ENCODE measurements around the gene RNF214. TPM values are rescaled to one million over a fixed set of nuclear protein-coding genes. Genes with fewer than 3 reads are reported as not detected.

RNF214 gene
- total RNA-seq, 2 experiments from 2014 or later, result 14.7 to 18.3 TPM

- H3K4me1 Mint-ChIP-seq (ENCODE audit: low read depth), result no peaks in the 10 kb centered on the region
- CTCF ChIA-PET, result no interaction called here
Observed at GRCh38 chr11:117292616-117293015, 60.1 kb downstream of the RNF214 start.

GRCh38 chr11:117295438-117296137, 63.1 kb downstream of the RNF214 start:
- CTCF ChIA-PET, result no interaction called here
- Mint-ChIP-seq H3K36me3 (ENCODE audit: low read depth) (no peaks in the 10 kb centered on the region), H3K4me1 (ENCODE audit: low read depth) (no peaks in the 10 kb centered on the region), H3K4me3 (no peak overlapping the region), H3K9me3 (no peaks in the 10 kb centered on the region), H3K27ac (no peak overlapping the region), H3K27me3 (no peaks in the 10 kb centered on the region)
- no peak for TF ChIP-seq CTCF (IDR thresholded peaks at IDR 0.05)
- intact Hi-C loops (cut with micrococcal nuclease), result no loop called here
- POLR2A ChIA-PET, result no interaction called here
- DNase-seq, result no peak
- no peak for ATAC-seq

More at GRCh38 chr11:117292616-117293015, 60.1 kb downstream of the RNF214 start:
- POLR2A ChIA-PET, result no interaction called here
- no peak for TF ChIP-seq CTCF (IDR thresholded peaks at IDR 0.05)
- H3K27me3 Mint-ChIP-seq, result no peaks in the 10 kb centered on the region
- no peak for DNase-seq
- intact Hi-C loops (cut with micrococcal nuclease), result no loop called here
- no peaks in the 10 kb centered on the region for H3K9me3 Mint-ChIP-seq
- H3K36me3 Mint-ChIP-seq (ENCODE audit: low read depth), result no peaks in the 10 kb centered on the region
- H3K4me3 Mint-ChIP-seq, result no peak overlapping the region
- H3K27ac Mint-ChIP-seq, result no peak overlapping the region
- ATAC-seq, result no peak

- DNase-seq (no peak), ATAC-seq (no peak)
- Mint-ChIP-seq H3K4me3 (no peak overlapping the region), H3K4me1 (ENCODE audit: low read depth) (no peaks in the 10 kb centered on the region), H3K27me3 (no peaks in the 10 kb centered on the region), H3K9me3 (no peaks in the 10 kb centered on the region), H3K27ac (no peak overlapping the region), H3K36me3 (ENCODE audit: low read depth) (no peaks in the 10 kb centered on the region)
- no peak for TF ChIP-seq CTCF (IDR thresholded peaks at IDR 0.05)
- intact Hi-C loops (cut with micrococcal nuclease), result no loop called here
- CTCF ChIA-PET, result no interaction called here
- POLR2A ChIA-PET, result interaction anchor here (0.6 kb wide), 1 partner anchor 10 kb away, joined by 3 read pairs; no protein-coding TSS in a partner anchor
Observed at GRCh38 chr11:117296881-117297280, 64.4 kb downstream of the RNF214 start.

- Mint-ChIP-seq H3K9me3 (no peaks in the 10 kb centered on the region), H3K4me1 (ENCODE audit: low read depth) (no peaks in the 10 kb centered on the region), H3K27me3 (no peaks in the 10 kb centered on the region), H3K36me3 (ENCODE audit: low read depth) (no peaks in the 10 kb centered on the region), H3K27ac (no peak overlapping the region), H3K4me3 (no peak overlapping the region)
- ATAC-seq (no peak), DNase-seq (no peak)
- intact Hi-C loops (cut with micrococcal nuclease), result no loop called here
- TF ChIP-seq CTCF (IDR thresholded peaks at IDR 0.05), result no peak
- ChIA-PET CTCF (no interaction called here), POLR2A (no interaction called here)
Observed at GRCh38 chr11:117298195-117298594, 65.7 kb downstream of the RNF214 start.

GRCh38 chr11:117299351-117300282, 67.1 kb downstream of the RNF214 start:
- no peak overlapping the region for H3K4me3 Mint-ChIP-seq
- ChIA-PET CTCF (interaction anchor here (1.4 kb wide), 1 partner anchor 12 kb away, joined by 4 read pairs; no protein-coding TSS in a partner anchor), POLR2A (no interaction called here)
- ATAC-seq (no peak), DNase-seq (no peak)
- H3K36me3 Mint-ChIP-seq (ENCODE audit: low read depth), result no peaks in the 10 kb centered on the region
- intact Hi-C loops (cut with micrococcal nuclease), result no loop called here
- no peaks in the 10 kb centered on the region for H3K4me1 Mint-ChIP-seq (ENCODE audit: low read depth)
- H3K27me3 Mint-ChIP-seq, result no peaks in the 10 kb centered on the region
- no peaks in the 10 kb centered on the region for H3K9me3 Mint-ChIP-seq
- TF ChIP-seq CTCF (IDR thresholded peaks at IDR 0.05), result no peak
- no peak overlapping the region for H3K27ac Mint-ChIP-seq
